Endothelial cell of umbilical vein (primary cell): ENCODE data around the gene GSE1. TPM values are rescaled to one million over a fixed set of nuclear protein-coding genes. Genes with fewer than 3 reads are reported as not detected.

Experiments
- BruUV-seq: library from RNA; stranded (reverse); fragments of 400-500 nt; replicated peaks from 2 replicates; lab custom pipeline; 2021; lab: Mats Ljungman, UMichigan
- CTCF ChIA-PET: fragments of 300-600, 350-600 bp; sonication (Branson Sonifier 250); formaldehyde crosslinking; loops from one replicate; lab custom pipeline; 2021; ENCODE audit warnings: antibody characterized with exemption, inconsistent platforms; lab: Charles Lee
- POLR2A ChIA-PET: fragments of 300-600, 350-600 bp; sonication (Branson Sonifier 250); formaldehyde crosslinking; loops from one replicate; lab custom pipeline; 2021; ENCODE audit warnings: antibody characterized with exemption, inconsistent platforms; lab: Charles Lee
- DNase-seq: peaks from one replicate; pipeline ENCODE4 v3.0.0-alpha.2; 2011; ENCODE audit warnings: low read depth, low spot score
- FAIRE-seq: peaks from 2 replicates; lab custom pipeline; 2011; peaks lifted over from hg19 to GRCh38; lab: Jason Lieb, UNC
- H2AFZ ChIP-seq: 2 replicates; pipeline ENCODE4 v1.6.0; 2012; ENCODE audit warnings: low read depth, low read length, control low read depth, inconsistent platforms
- H3K27ac ChIP-seq: 2 replicates; pipeline ENCODE4 v1.5.1; 2011; ENCODE audit warnings: low read depth, mild to moderate bottlenecking, control low read depth, low read length, moderate library complexity; ENCODE audit not compliant: insufficient read depth
- H3K27me3 ChIP-seq, 2 experiments: 2 replicates each; pipeline versions ENCODE4 v1.6.0 to v1.6.1; 2011; ENCODE audit warnings: low read length in 2 of 2, mixed read lengths in 1 of 2; ENCODE audit not compliant: control insufficient read depth in 2 of 2, insufficient read depth in 2 of 2
- H3K36me3 ChIP-seq, 2 experiments: 2 replicates in 1 of 2; 3 replicates in 1 of 2; pipeline ENCODE4 v1.5.1; 2011; ENCODE audit warnings: low read length in 2 of 2, mild to moderate bottlenecking in 1 of 2, moderate library complexity in 1 of 2; ENCODE audit not compliant: control insufficient read depth in 2 of 2, insufficient read depth in 2 of 2; ENCODE audit errors: extremely low read depth in 1 of 2
- H3K4me1 ChIP-seq: 3 replicates; pipeline ENCODE4 v1.5.1; 2011; ENCODE audit warnings: mild to moderate bottlenecking, low read length; ENCODE audit not compliant: control insufficient read depth, insufficient read depth; ENCODE audit errors: extremely low read depth
- H3K4me2 ChIP-seq: 2 replicates; pipeline ENCODE4 v1.6.1; 2011; ENCODE audit warnings: low read length, control low read depth, mixed read lengths; ENCODE audit not compliant: insufficient read depth
- H3K4me3 ChIP-seq, 3 experiments: fragments of 200-600 bp in 1 of 3; sonication (generic), shearing (Covaris generic) in 1 of 3; replicated peaks in 1 of 3; 2 replicates each; pipeline ENCODE4 v1.5.1; 2011 to 2016; ENCODE audit warnings: control low read depth in 3 of 3, low read length in 3 of 3, mild to moderate bottlenecking in 2 of 3, inconsistent platforms in 1 of 3, low read depth in 1 of 3, moderate library complexity in 1 of 3; ENCODE audit not compliant: insufficient read depth in 1 of 3
- H3K79me2 ChIP-seq: 2 replicates; pipeline ENCODE4 v1.6.0; 2012; ENCODE audit warnings: low read length, inconsistent platforms; ENCODE audit not compliant: control insufficient read depth, insufficient read depth
- H3K9ac ChIP-seq: replicated peaks from 2 replicates; pipeline ENCODE3; 2011; ENCODE audit warnings: low read length, control low read depth; ENCODE audit not compliant: insufficient read depth; ENCODE audit errors: extremely low read depth
- H3K9me1 ChIP-seq: replicated peaks from 3 replicates; pipeline ENCODE4 v1.6.0; 2011; ENCODE audit warnings: mild to moderate bottlenecking, low read length; ENCODE audit not compliant: control insufficient read depth, insufficient read depth; ENCODE audit errors: extremely low read depth
- H3K9me3 ChIP-seq: replicated peaks from 2 replicates; pipeline ENCODE4 v1.5.1; 2012; ENCODE audit warnings: low read length, inconsistent platforms; ENCODE audit not compliant: control insufficient read depth, insufficient read depth
- H4K20me1 ChIP-seq: replicated peaks from 2 replicates; pipeline ENCODE3; 2011; ENCODE audit warnings: mild to moderate bottlenecking, low read length; ENCODE audit not compliant: control insufficient read depth, insufficient read depth; ENCODE audit errors: extremely low read depth
- CTCF ChIP-seq, 2 donors: IDR thresholded peaks; 1 replicate in 1 of 2; 2 replicates in 1 of 2; pipeline ENCODE4 v1.5.1; 2011; ENCODE audit warnings: low read length in 2 of 2, mild to moderate bottlenecking in 2 of 2, moderate library complexity in 2 of 2, control low read depth in 1 of 2, inconsistent platforms in 1 of 2, low read depth in 1 of 2; ENCODE audit not compliant: insufficient read depth in 1 of 2; ENCODE audit errors: extremely low read depth in 1 of 2
- EZH2 ChIP-seq: IDR thresholded peaks from 2 replicates; pipeline ENCODE4 v1.6.1; 2012; ENCODE audit warnings: borderline replicate concordance, low read depth, mild to moderate bottlenecking, moderate library complexity, low read length, inconsistent platforms; ENCODE audit not compliant: severe bottlenecking
- FOS ChIP-seq: IDR thresholded peaks from 2 replicates; pipeline ENCODE4 v1.6.1; 2011; ENCODE audit warnings: mild to moderate bottlenecking, low read length, moderate library complexity, borderline replicate concordance; ENCODE audit not compliant: insufficient read depth
- GATA2 ChIP-seq: IDR thresholded peaks from 2 replicates; pipeline ENCODE4 v1.7.0; 2011; ENCODE audit warnings: low read depth, mild to moderate bottlenecking, moderate library complexity, mixed read lengths, low read length; ENCODE audit not compliant: insufficient read length, insufficient read depth
- JUN ChIP-seq: IDR thresholded peaks from 2 replicates; pipeline ENCODE4 v1.6.1; 2011; ENCODE audit warnings: borderline replicate concordance, low read depth; ENCODE audit not compliant: insufficient read length, insufficient read depth
- MAX ChIP-seq: IDR thresholded peaks from 2 replicates; pipeline ENCODE4 v1.6.1; 2011; ENCODE audit not compliant: insufficient read depth, insufficient read length
- MYC ChIP-seq: IDR thresholded peaks from one replicate; pipeline ENCODE4 v1.6.1; 2011; ENCODE audit warnings: mild to moderate bottlenecking, low read depth, low read length
- POLR2A ChIP-seq: IDR thresholded peaks from 2 replicates; pipeline ENCODE4 v1.6.1; 2012; ENCODE audit warnings: low read depth, mild to moderate bottlenecking, control low read depth, low read length
- POLR2AphosphoS5 ChIP-seq: IDR thresholded peaks from 2 replicates; pipeline ENCODE4 v1.6.1; 2012; ENCODE audit warnings: low read depth, mild to moderate bottlenecking, control low read depth, low read length, moderate library complexity; ENCODE audit not compliant: insufficient read depth
- dilution Hi-C: fragments of 300-500 bp; cut with MboI; formaldehyde crosslinking; loops from one replicate; pipeline ENCODE4 v1.15.0; 2019; ENCODE audit warnings: low sequenced_read_pairs; ENCODE audit not compliant: extremely low pct_ligation_motif_present
- intact Hi-C: fragments of 100-400 bp; cut with micrococcal nuclease; formaldehyde crosslinking; loops from one replicate; pipeline ENCODE4 v1.10.0; 2022
- polyA plus RNA-seq, 4 experiments: library from polyadenylated mRNA; depleted of rRNA in 3 of 4; stranded (reverse) in 3 of 4; unstranded in 1 of 4; fragments of >200 nt; gene quantifications; 2 replicates each; pipeline versions ENCODE4 v1.2.1 to v1.2.3, GENCODE V29; 2011 to 2012; ENCODE audit warnings: missing spikeins in 1 of 4
- total RNA-seq: library from RNA; stranded (reverse); gene quantifications from 2 replicates; pipeline ENCODE4 v1.2.3, GENCODE V29; 2021

The GSE1 gene
- total and polyA plus RNA-seq, 2 donors (not counting 3 experiments of a cell fraction or from before 2014, with no cell fraction given), result 4.2 to 18.3 TPM

GRCh38 chr16:85624646-85625045 is 11.5 kb downstream of the GSE1 start:
- H3K36me3 ChIP-seq, result no peaks in the 10 kb centered on the region
- H4K20me1 ChIP-seq, result no peaks in the 10 kb centered on the region
- H3K4me2 ChIP-seq, result no peak overlapping the region
- no peaks in the 10 kb centered on the region for H3K4me1 ChIP-seq
- H3K9ac ChIP-seq, result no peak overlapping the region
- no peaks in the 10 kb centered on the region for H3K9me1 ChIP-seq
- no peak overlapping the region for H3K4me3 ChIP-seq
- BruUV-seq, result no TSS peak
- intact Hi-C loops (no loop called here), dilution Hi-C loops (no loop called here)
- FAIRE-seq (no peak), DNase-seq (no peak)
- H3K9me3 ChIP-seq, result no peaks in the 10 kb centered on the region
- H3K27me3 ChIP-seq, result no peaks in the 10 kb centered on the region
- ChIA-PET CTCF (interaction anchor here (5.7 kb wide), 1 partner anchor 8 kb away, joined by 32 read pairs; no protein-coding TSS in a partner anchor), POLR2A (no interaction called here)
- no peak for TF ChIP-seq EZH2
- no peak for TF ChIP-seq CTCF (IDR thresholded peaks at IDR 0.05; ENCODE audit: extremely low read depth in 1 of 2, insufficient read depth in 1 of 2, low read depth in 1 of 2, low read length in 2 of 2)
- TF ChIP-seq JUN, result no peak
- no peak for TF ChIP-seq POLR2A
- TF ChIP-seq MAX, result no peak
- TF ChIP-seq MYC, result no peak
- no peak for TF ChIP-seq FOS
- no peak for TF ChIP-seq POLR2AphosphoS5
- no peak for TF ChIP-seq GATA2
- no peak overlapping the region for H3K27ac ChIP-seq
- H3K79me2 ChIP-seq, result no peaks in the 10 kb centered on the region
- H2AFZ ChIP-seq, result no peak overlapping the region
